HUDEP-2 (cell line): ENCODE measurements around the gene CXorf49.
"Not testable (repeated sequence)": the region's sequence is repeated elsewhere in the genome, so short reads cannot be mapped to it uniquely, and the experiment has no call there.

ENCODE experiments used
- DNase-seq, 76 experiments: peaks; one replicate each; lab custom pipeline; 2025; ENCODE audit not compliant: unreplicated experiment in 76 of 76; lab: John Stamatoyannopoulos, UW

The CXorf49 gene

GRCh38 chrX:71718185-71718584, at the start of gene CXorf49:
CXorf49 (minus strand) TSS chrX:71718285; CDS start chrX:71718151, 134 bp downstream.
- not testable (repeated sequence) for DNase-seq

- not testable (repeated sequence) for DNase-seq
Observed at GRCh38 chrX:71767134-71767533, 49.0 kb upstream of the CXorf49 start.

- DNase-seq = not testable (repeated sequence)
Observed at GRCh38 chrX:71765613-71766012, 47.5 kb upstream of the CXorf49 start.

- DNase-seq = not testable (repeated sequence)
Observed at GRCh38 chrX:71764832-71765231, 46.7 kb upstream of the CXorf49 start.

- not testable (repeated sequence) for DNase-seq
Observed at GRCh38 chrX:71763049-71763448, 45.0 kb upstream of the CXorf49 start, which contains the start of gene CXorf49B. CXorf49B (plus strand) TSS chrX:71763349; CDS start chrX:71763424, 75 bp downstream.

GRCh38 chrX:71760688-71761281, 42.7 kb upstream of the CXorf49 start:
- not testable (repeated sequence) for DNase-seq

GRCh38 chrX:71720289-71720886, 2.3 kb upstream of the CXorf49 start:
- not testable (repeated sequence) for DNase-seq

GRCh38 chrX:71719195-71719594, 1.1 kb upstream of the CXorf49 start:
- not testable (repeated sequence) for DNase-seq

- not testable (repeated sequence) for DNase-seq
Observed at GRCh38 chrX:71716323-71716722, 1.8 kb downstream of the CXorf49 start.

- DNase-seq = not testable (repeated sequence)
Observed at GRCh38 chrX:71715551-71715950, 2.5 kb downstream of the CXorf49 start.

- not testable (repeated sequence) for DNase-seq
Observed at GRCh38 chrX:71714064-71714463, 4.0 kb downstream of the CXorf49 start.

- DNase-seq = not testable (repeated sequence)
Observed at GRCh38 chrX:71702853-71703252, 15.2 kb downstream of the CXorf49 start.

- not testable (repeated sequence) for DNase-seq
Observed at GRCh38 chrX:71699023-71699344, 19.1 kb downstream of the CXorf49 start.

- DNase-seq = not testable (repeated sequence)
Observed at GRCh38 chrX:71698299-71699022, 19.6 kb downstream of the CXorf49 start.

GRCh38 chrX:71697466-71698298, 20.4 kb downstream of the CXorf49 start:
- not testable (repeated sequence) for DNase-seq

GRCh38 chrX:71696641-71697465, 21.2 kb downstream of the CXorf49 start:
- DNase-seq = not testable (repeated sequence)

- no peak for DNase-seq
Observed at GRCh38 chrX:71679575-71680207, 38.4 kb downstream of the CXorf49 start.

- DNase-seq = not testable (repeated sequence)
Observed at GRCh38 chrX:71677195-71677594, 40.9 kb downstream of the CXorf49 start.

GRCh38 chrX:71676068-71676795, 41.9 kb downstream of the CXorf49 start:
- DNase-seq = not testable (repeated sequence)
